Endothelial cell of umbilical vein (primary cell): ENCODE measurements around the gene TARS1.

Experiments
- GATA2 ChIP-seq: IDR thresholded peaks from 2 replicates; pipeline ENCODE4 v1.7.0; 2011; ENCODE audit warnings: low read depth, mild to moderate bottlenecking, moderate library complexity, mixed read lengths, low read length; ENCODE audit not compliant: insufficient read length, insufficient read depth
- MAX ChIP-seq: IDR thresholded peaks from 2 replicates; pipeline ENCODE4 v1.6.1; 2011; ENCODE audit not compliant: insufficient read depth, insufficient read length
- POLR2A ChIP-seq: IDR thresholded peaks from 2 replicates; pipeline ENCODE4 v1.6.1; 2012; ENCODE audit warnings: low read depth, mild to moderate bottlenecking, control low read depth, low read length
- TF ChIP-seq, protein P1 (sequence below), 2 donors: IDR thresholded peaks; 1 replicate in 1 of 2; 2 replicates in 1 of 2; pipeline ENCODE4 v1.5.1; 2011; ENCODE audit warnings: low read length in 2 of 2, mild to moderate bottlenecking in 2 of 2, moderate library complexity in 2 of 2, control low read depth in 1 of 2, inconsistent platforms in 1 of 2, low read depth in 1 of 2; ENCODE audit not compliant: insufficient read depth in 1 of 2; ENCODE audit errors: extremely low read depth in 1 of 2

DNA sequence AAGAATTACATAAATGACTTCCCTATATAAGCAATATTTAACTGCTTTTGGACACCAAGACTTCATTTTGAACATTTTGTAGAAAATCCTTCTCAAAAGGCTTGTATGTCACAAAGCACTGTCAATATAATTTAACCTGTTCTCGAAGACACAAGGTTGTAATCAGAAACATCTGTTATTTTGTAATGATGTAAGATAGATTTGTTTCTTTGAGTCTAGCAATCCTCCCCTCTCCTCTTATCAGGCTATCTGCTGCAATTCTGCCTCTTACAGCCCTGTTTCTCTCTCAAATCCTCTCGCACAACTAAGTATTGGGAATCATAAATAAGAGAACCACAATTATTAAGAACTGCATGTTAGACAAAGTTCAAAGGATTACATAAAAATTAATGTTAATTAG is 18.6 kb upstream of the TARS1 start:
- TF ChIP-seq, protein P1, sequence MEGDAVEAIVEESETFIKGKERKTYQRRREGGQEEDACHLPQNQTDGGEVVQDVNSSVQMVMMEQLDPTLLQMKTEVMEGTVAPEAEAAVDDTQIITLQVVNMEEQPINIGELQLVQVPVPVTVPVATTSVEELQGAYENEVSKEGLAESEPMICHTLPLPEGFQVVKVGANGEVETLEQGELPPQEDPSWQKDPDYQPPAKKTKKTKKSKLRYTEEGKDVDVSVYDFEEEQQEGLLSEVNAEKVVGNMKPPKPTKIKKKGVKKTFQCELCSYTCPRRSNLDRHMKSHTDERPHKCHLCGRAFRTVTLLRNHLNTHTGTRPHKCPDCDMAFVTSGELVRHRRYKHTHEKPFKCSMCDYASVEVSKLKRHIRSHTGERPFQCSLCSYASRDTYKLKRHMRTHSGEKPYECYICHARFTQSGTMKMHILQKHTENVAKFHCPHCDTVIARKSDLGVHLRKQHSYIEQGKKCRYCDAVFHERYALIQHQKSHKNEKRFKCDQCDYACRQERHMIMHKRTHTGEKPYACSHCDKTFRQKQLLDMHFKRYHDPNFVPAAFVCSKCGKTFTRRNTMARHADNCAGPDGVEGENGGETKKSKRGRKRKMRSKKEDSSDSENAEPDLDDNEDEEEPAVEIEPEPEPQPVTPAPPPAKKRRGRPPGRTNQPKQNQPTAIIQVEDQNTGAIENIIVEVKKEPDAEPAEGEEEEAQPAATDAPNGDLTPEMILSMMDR (IDR thresholded peaks at IDR 0.05; ENCODE audit: extremely low read depth in 1 of 2, insufficient read depth in 1 of 2, low read depth in 1 of 2, low read length in 2 of 2), result no peak
- no peak for TF ChIP-seq GATA2
- no peak for TF ChIP-seq POLR2A
- TF ChIP-seq MAX, result no peak
